ENCODE data around the gene FLT3LG. TPM values are rescaled to one million over a fixed set of nuclear protein-coding genes. Genes with fewer than 3 reads are reported as not detected.
A peak's percentile ranks its signal among the peaks of the same experiment; 100 is the strongest.
"Not testable (repeated sequence)": the region's sequence is repeated elsewhere in the genome, so short reads cannot be mapped to it uniquely, and the experiment has no call there.

Gene FLT3LG
- total and polyA plus RNA-seq, 5 donors = 4.4 to 6.8 (median 5.3) TPM

- Histone ChIP-seq H3K27ac (ENCODE audit: low read length) (no peak overlapping the region), H3K4me3 (ENCODE audit: low read length) (no peak overlapping the region), H3K27me3 (ENCODE audit: control insufficient read depth, insufficient read depth) (no peaks in the 10 kb centered on the region), H3K9me3 (ENCODE audit: control insufficient read depth, low read length) (no peaks in the 10 kb centered on the region), H3K4me1 (ENCODE audit: control insufficient read depth, insufficient read depth, low read length) (peaks cover 5% of the 10 kb centered on the region)
- no peak for DNase-seq
- 90% methylated on average over 39 of the region's 39 CpGs for WGBS
- no peak for ATAC-seq
- intact Hi-C loops (cut with DNase I) = no loop called here
Measured at GRCh38 chr19:49463960-49464740, 9.9 kb upstream of the FLT3LG start.

- Histone ChIP-seq H3K4me1 (ENCODE audit: control insufficient read depth, insufficient read depth, low read length) (peaks cover 5% of the 10 kb centered on the region), H3K27ac (ENCODE audit: low read length) (no peak overlapping the region), H3K9me3 (ENCODE audit: control insufficient read depth, low read length) (no peaks in the 10 kb centered on the region), H3K4me3 (ENCODE audit: low read length) (no peak overlapping the region), H3K27me3 (ENCODE audit: control insufficient read depth, insufficient read depth) (no peaks in the 10 kb centered on the region)
- ATAC-seq = no peak
- no peak for DNase-seq
- 89% methylated on average over 3 of the region's 3 CpGs for WGBS
- intact Hi-C loops (cut with DNase I) = no loop called here
Measured at GRCh38 chr19:49465371-49465770, 8.6 kb upstream of the FLT3LG start.

GRCh38 chr19:49468199-49468598, 5.8 kb upstream of the FLT3LG start:
- ATAC-seq (peak in 1 of 2 donors; percentile 7), DNase-seq (peak in 2 of 3 donors; percentile 62 to 75)
- Histone ChIP-seq H3K4me3 (ENCODE audit: low read length) (no peak overlapping the region), H3K9me3 (ENCODE audit: control insufficient read depth, low read length) (no peaks in the 10 kb centered on the region), H3K27ac (ENCODE audit: low read length) (peak overlapping the region; percentile 23), H3K4me1 (ENCODE audit: control insufficient read depth, insufficient read depth, low read length) (peaks cover 5% of the 10 kb centered on the region), H3K27me3 (ENCODE audit: control insufficient read depth, insufficient read depth) (no peaks in the 10 kb centered on the region)
- 90% methylated on average over 19 of the region's 19 CpGs for WGBS
- intact Hi-C loops (cut with DNase I) = no loop called here

GRCh38 chr19:49468746-49469447, 5.1 kb upstream of the FLT3LG start:
- WGBS = 42% methylated on average over 15 of the region's 15 CpGs
- H3K4me3 ChIP-seq (ENCODE audit: low read length) = no peak overlapping the region
- H3K9me3 ChIP-seq (ENCODE audit: control insufficient read depth, low read length) = no peaks in the 10 kb centered on the region
- ATAC-seq (peak; percentile 89 to 94), DNase-seq (peak; percentile 90 to 94 (median 93))
- intact Hi-C loops (cut with DNase I) = no loop called here
- no peaks in the 10 kb centered on the region for H3K27me3 ChIP-seq (ENCODE audit: control insufficient read depth, insufficient read depth)
- H3K27ac ChIP-seq (ENCODE audit: low read length) = peak overlapping the region; percentile 71
- peaks cover 5% of the 10 kb centered on the region for H3K4me1 ChIP-seq (ENCODE audit: control insufficient read depth, insufficient read depth, low read length)

GRCh38 chr19:49469828-49470614, 4.0 kb upstream of the FLT3LG start:
- peak in 2 of 3 donors; percentile 71 to 74 for DNase-seq
- H3K9me3 ChIP-seq (ENCODE audit: control insufficient read depth, low read length) = no peaks in the 10 kb centered on the region
- intact Hi-C loops (cut with DNase I) = no loop called here
- peaks cover 5% of the 10 kb centered on the region for H3K4me1 ChIP-seq (ENCODE audit: control insufficient read depth, insufficient read depth, low read length)
- H3K4me3 ChIP-seq (ENCODE audit: low read length) = no peak overlapping the region
- H3K27ac ChIP-seq (ENCODE audit: low read length) = peak overlapping the region; percentile 21
- no peaks in the 10 kb centered on the region for H3K27me3 ChIP-seq (ENCODE audit: control insufficient read depth, insufficient read depth)
- no peak for ATAC-seq
- WGBS = 85% methylated on average over 25 of the region's 25 CpGs

GRCh38 chr19:49470615-49470978, 3.4 kb upstream of the FLT3LG start:
- Histone ChIP-seq H3K4me1 (ENCODE audit: control insufficient read depth, insufficient read depth, low read length) (peaks cover 5% of the 10 kb centered on the region), H3K4me3 (ENCODE audit: low read length) (no peak overlapping the region), H3K27ac (ENCODE audit: low read length) (no peak overlapping the region), H3K9me3 (ENCODE audit: control insufficient read depth, low read length) (no peaks in the 10 kb centered on the region), H3K27me3 (ENCODE audit: control insufficient read depth, insufficient read depth) (no peaks in the 10 kb centered on the region)
- DNase-seq = peak in 1 of 3 donors; percentile 74
- 73% methylated on average over 8 of the region's 8 CpGs for WGBS
- ATAC-seq = no peak
- intact Hi-C loops (cut with DNase I) = no loop called here

- H3K9me3 ChIP-seq (ENCODE audit: control insufficient read depth, low read length) = no peaks in the 10 kb centered on the region
- DNase-seq (no peak), ATAC-seq (no peak)
- 67% methylated on average over 9 of the region's 9 CpGs for WGBS
- peaks cover 5% of the 10 kb centered on the region for H3K4me1 ChIP-seq (ENCODE audit: control insufficient read depth, insufficient read depth, low read length)
- H3K27me3 ChIP-seq (ENCODE audit: control insufficient read depth, insufficient read depth) = no peaks in the 10 kb centered on the region
- H3K4me3 ChIP-seq (ENCODE audit: low read length) = no peak overlapping the region
- intact Hi-C loops (cut with DNase I) = no loop called here
- no peak overlapping the region for H3K27ac ChIP-seq (ENCODE audit: low read length)
Measured at GRCh38 chr19:49472936-49473335, 1.1 kb upstream of the FLT3LG start.

- DNase-seq; intact Hi-C loops (cut with DNase I); H3K9me3 ChIP-seq (ENCODE audit: control insufficient read depth, low read length); ATAC-seq; H3K4me1 ChIP-seq (ENCODE audit: control insufficient read depth, insufficient read depth, low read length); H3K27me3 ChIP-seq (ENCODE audit: control insufficient read depth, insufficient read depth): not testable (repeated sequence)
- peak overlapping the region; percentile 17 for H3K27ac ChIP-seq (ENCODE audit: low read length)
- peak overlapping the region; percentile 47 for H3K4me3 ChIP-seq (ENCODE audit: low read length)
- 69% methylated on average over 9 of the region's 9 CpGs for WGBS
Measured at GRCh38 chr19:49473501-49473867, 531 bp upstream of the FLT3LG start.

- no peaks in the 10 kb centered on the region for H3K4me1 ChIP-seq (ENCODE audit: control insufficient read depth, insufficient read depth, low read length)
- no peaks in the 10 kb centered on the region for H3K27me3 ChIP-seq (ENCODE audit: control insufficient read depth, insufficient read depth)
- H3K9me3 ChIP-seq (ENCODE audit: control insufficient read depth, low read length) = no peaks in the 10 kb centered on the region
- ATAC-seq (no peak), DNase-seq (peak in 1 of 3 donors; percentile 67)
- intact Hi-C loops (cut with DNase I) = loop anchor here in 2 of 4 donors (2.0 kb wide), 1 partner anchor 72 kb away; no protein-coding TSS in a partner anchor
- WGBS = 7% methylated on average over 11 of the region's 11 CpGs
- H3K27ac ChIP-seq (ENCODE audit: low read length) = peak overlapping the region; percentile 71
- H3K4me3 ChIP-seq (ENCODE audit: low read length) = peak overlapping the region; percentile 47
Measured at GRCh38 chr19:49474542-49474924, 518 bp downstream of the FLT3LG start.

- intact Hi-C loops (cut with DNase I) = loop anchor here in 2 of 4 donors (2.0 kb wide), 1 partner anchor 71 kb away; no protein-coding TSS in a partner anchor
- Histone ChIP-seq H3K27me3 (ENCODE audit: control insufficient read depth, insufficient read depth) (no peaks in the 10 kb centered on the region), H3K27ac (ENCODE audit: low read length) (no peak overlapping the region), H3K4me1 (ENCODE audit: control insufficient read depth, insufficient read depth, low read length) (no peaks in the 10 kb centered on the region), H3K9me3 (ENCODE audit: control insufficient read depth, low read length) (no peaks in the 10 kb centered on the region), H3K4me3 (ENCODE audit: low read length) (no peak overlapping the region)
- no peak for ATAC-seq
- WGBS = 65% methylated on average over 15 of the region's 15 CpGs
- no peak for DNase-seq
Measured at GRCh38 chr19:49475191-49475917, 1.3 kb downstream of the FLT3LG start.

Measured in right cardiac atrium (tissue), 5 donors.